Activated T-cell treated with anti-CD3 and anti-CD28 coated beads for 1 hour (primary cell): ENCODE measurements around the gene MRPL10.
A peak's percentile ranks its signal among the peaks of the same experiment; 100 is the strongest.

Source experiments
- DNase-seq: peaks from one replicate; pipeline ENCODE4 v3.0.0-alpha.2; 2020; ENCODE audit warnings: low read depth

MRPL10 gene

GRCh38 chr17:47812146-47812920 is 19.0 kb downstream of the MRPL10 start:
- no peak for DNase-seq

GRCh38 chr17:47811709-47812108 is 19.6 kb downstream of the MRPL10 start:
- DNase-seq = no peak

- DNase-seq = no peak
These were observed 20.3 kb downstream of the MRPL10 start for GRCh38 chr17:47810901-47811635.

- no peak for DNase-seq
These were observed 21.0 kb downstream of the MRPL10 start for GRCh38 chr17:47810200-47810821.

GRCh38 chr17:47808830-47809480 is 22.4 kb downstream of the MRPL10 start:
- no peak for DNase-seq

GRCh38 chr17:47808036-47808829 is 23.1 kb downstream of the MRPL10 start:
- no peak for DNase-seq

- DNase-seq = no peak
These were observed 23.9 kb downstream of the MRPL10 start for GRCh38 chr17:47807421-47807820.

- DNase-seq = no peak
These were observed 24.5 kb downstream of the MRPL10 start for GRCh38 chr17:47806913-47807255.

- no peak for DNase-seq
These were observed 25.1 kb downstream of the MRPL10 start for GRCh38 chr17:47806026-47806912.

- DNase-seq = no peak
These were observed 26.9 kb downstream of the MRPL10 start for GRCh38 chr17:47804461-47804860.

- DNase-seq = no peak
These were observed 27.6 kb downstream of the MRPL10 start for GRCh38 chr17:47803751-47804150.

GRCh38 chr17:47803201-47803600 is 28.1 kb downstream of the MRPL10 start:
- no peak for DNase-seq

- peak; percentile 41 for DNase-seq
These were observed 28.9 kb downstream of the MRPL10 start for GRCh38 chr17:47802341-47803022.

- DNase-seq = no peak
These were observed 29.4 kb downstream of the MRPL10 start for GRCh38 chr17:47801906-47802305.

- DNase-seq = no peak
These were observed 30.1 kb downstream of the MRPL10 start for GRCh38 chr17:47801176-47801765.

GRCh38 chr17:47800686-47801085 is 30.7 kb downstream of the MRPL10 start:
- no peak for DNase-seq

- no peak for DNase-seq
These were observed 33.5 kb downstream of the MRPL10 start for GRCh38 chr17:47797797-47798196.

- DNase-seq = no peak
These were observed 38.4 kb downstream of the MRPL10 start for GRCh38 chr17:47792979-47793378.

- no peak for DNase-seq
These were observed 38.9 kb downstream of the MRPL10 start for GRCh38 chr17:47792457-47792856.

- DNase-seq = no peak
These were observed 40.3 kb downstream of the MRPL10 start for GRCh38 chr17:47791025-47791424.
